NCI-H82 treated with DMSO at 0.1 percent for 48 hours (cell line): ENCODE data around the gene LEFTY2.
"Not testable (repeated sequence)": the region's sequence is repeated elsewhere in the genome, so short reads cannot be mapped to it uniquely, and the experiment has no call there.

ENCODE experiments used
- DNase-seq: peaks from one replicate; lab custom pipeline; 2025; ENCODE audit not compliant: unreplicated experiment; lab: John Stamatoyannopoulos, UW

The LEFTY2 gene

GRCh38 chr1:225941187-225941941 is at the start of gene LEFTY2:
Gene LEFTY2 (minus strand): TSS chr1:225941220. CDS start chr1:225941140, 80 bp downstream.
- no peak for DNase-seq

- DNase-seq, result peak; percentile 24
Measured at GRCh38 chr1:225987491-225988316, 46.7 kb upstream of the LEFTY2 start.

GRCh38 chr1:225981714-225982113 is 40.7 kb upstream of the LEFTY2 start:
- DNase-seq, result no peak

GRCh38 chr1:225980005-225980836 is 39.2 kb upstream of the LEFTY2 start:
- no peak for DNase-seq

GRCh38 chr1:225979421-225979820 is 38.4 kb upstream of the LEFTY2 start:
- DNase-seq, result no peak

GRCh38 chr1:225977937-225978748 is 37.1 kb upstream of the LEFTY2 start:
- no peak for DNase-seq

- not testable (repeated sequence) for DNase-seq
Measured at GRCh38 chr1:225975146-225975545, 34.1 kb upstream of the LEFTY2 start.

- DNase-seq, result no peak
Measured at GRCh38 chr1:225974454-225974853, 33.4 kb upstream of the LEFTY2 start.

GRCh38 chr1:225973158-225973557 is 32.1 kb upstream of the LEFTY2 start:
- DNase-seq, result peak; percentile 75

- DNase-seq, result no peak
Measured at GRCh38 chr1:225972344-225973152, 31.5 kb upstream of the LEFTY2 start.

- not testable (repeated sequence) for DNase-seq
Measured at GRCh38 chr1:225970592-225971157, 29.7 kb upstream of the LEFTY2 start.

GRCh38 chr1:225969751-225970150 is 28.7 kb upstream of the LEFTY2 start:
- not testable (repeated sequence) for DNase-seq

GRCh38 chr1:225965231-225965630 is 24.2 kb upstream of the LEFTY2 start:
- no peak for DNase-seq

GRCh38 chr1:225963735-225964530 is 22.9 kb upstream of the LEFTY2 start:
- DNase-seq, result no peak

- DNase-seq, result peak; percentile 22
Measured at GRCh38 chr1:225962440-225962975, 21.5 kb upstream of the LEFTY2 start.

GRCh38 chr1:225961659-225962439 is 20.8 kb upstream of the LEFTY2 start:
- no peak for DNase-seq

- peak; percentile 34 for DNase-seq
Measured at GRCh38 chr1:225958041-225958440, 17.0 kb upstream of the LEFTY2 start.
